GM10847 (cell line): Measurements from ENCODE around the gene PLXDC2.

Experiments used
- POLR2A ChIP-seq: IDR thresholded peaks from 2 replicates; pipeline ENCODE4 v1.6.1; 2011; ENCODE audit not compliant: insufficient read length; ENCODE audit errors: extremely low read depth

The PLXDC2 gene

GRCh38 chr10:19803676-19804075 lies 12.6 kb upstream of the PLXDC2 start:
- no peak for TF ChIP-seq POLR2A

DNA sequence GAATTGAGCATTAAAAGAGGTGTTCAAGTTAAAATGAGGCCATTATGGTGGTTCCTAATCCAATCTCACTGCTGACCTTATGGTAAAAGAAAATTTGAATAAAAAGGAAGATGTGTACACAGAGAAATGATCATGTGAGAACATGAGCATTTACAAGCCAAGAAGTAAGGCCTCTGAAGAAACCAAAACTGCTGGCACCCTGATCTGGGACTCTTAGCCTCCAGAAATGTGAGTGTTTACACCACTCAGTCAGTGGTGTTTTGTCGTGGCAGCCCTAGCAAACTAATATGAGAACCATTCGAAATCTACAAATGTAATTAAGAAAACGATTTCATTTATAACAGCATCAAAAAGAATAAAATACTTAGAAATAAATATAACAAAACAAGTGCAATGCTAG lies 6.8 kb upstream of the PLXDC2 start:
- no peak for TF ChIP-seq POLR2A

DNA sequence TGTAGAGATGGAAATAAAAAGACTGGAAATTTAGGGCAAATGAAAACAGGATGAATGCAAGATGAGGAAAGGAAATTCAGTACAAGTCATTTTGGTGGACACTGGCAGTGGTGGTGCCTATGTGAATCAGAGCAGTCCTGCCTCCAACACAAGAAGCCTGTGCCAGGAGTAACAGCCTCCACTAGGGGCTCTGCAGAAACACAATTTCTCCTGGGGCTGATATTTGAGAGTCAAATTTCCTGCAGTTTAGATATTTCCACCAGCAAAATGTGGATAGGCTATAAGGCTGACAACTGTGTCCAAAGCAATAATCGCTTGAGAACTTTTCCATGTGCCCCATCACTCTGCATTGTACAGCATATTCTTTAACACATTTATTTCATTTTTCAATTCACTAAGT lies 4.7 kb upstream of the PLXDC2 start:
- TF ChIP-seq POLR2A = no peak

DNA sequence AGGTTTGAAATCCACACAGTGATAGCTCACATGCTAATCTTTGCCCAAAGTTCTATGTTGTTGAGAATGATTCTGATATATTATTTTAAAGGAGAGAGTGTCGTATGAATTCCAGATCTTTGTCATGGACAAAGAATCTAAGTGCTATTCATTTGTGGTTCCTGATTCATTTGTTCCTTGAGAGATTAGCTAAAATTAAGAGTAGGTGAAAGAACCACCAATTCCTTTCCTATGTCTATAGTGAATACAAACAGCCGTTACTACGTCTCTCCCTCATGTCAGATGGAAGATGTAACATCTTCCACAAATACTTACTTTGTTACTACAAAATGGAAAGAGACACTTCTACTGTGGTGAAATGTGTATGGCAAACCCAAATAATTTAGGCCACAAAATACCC lies 3.3 kb upstream of the PLXDC2 start:
- no peak for TF ChIP-seq POLR2A

DNA sequence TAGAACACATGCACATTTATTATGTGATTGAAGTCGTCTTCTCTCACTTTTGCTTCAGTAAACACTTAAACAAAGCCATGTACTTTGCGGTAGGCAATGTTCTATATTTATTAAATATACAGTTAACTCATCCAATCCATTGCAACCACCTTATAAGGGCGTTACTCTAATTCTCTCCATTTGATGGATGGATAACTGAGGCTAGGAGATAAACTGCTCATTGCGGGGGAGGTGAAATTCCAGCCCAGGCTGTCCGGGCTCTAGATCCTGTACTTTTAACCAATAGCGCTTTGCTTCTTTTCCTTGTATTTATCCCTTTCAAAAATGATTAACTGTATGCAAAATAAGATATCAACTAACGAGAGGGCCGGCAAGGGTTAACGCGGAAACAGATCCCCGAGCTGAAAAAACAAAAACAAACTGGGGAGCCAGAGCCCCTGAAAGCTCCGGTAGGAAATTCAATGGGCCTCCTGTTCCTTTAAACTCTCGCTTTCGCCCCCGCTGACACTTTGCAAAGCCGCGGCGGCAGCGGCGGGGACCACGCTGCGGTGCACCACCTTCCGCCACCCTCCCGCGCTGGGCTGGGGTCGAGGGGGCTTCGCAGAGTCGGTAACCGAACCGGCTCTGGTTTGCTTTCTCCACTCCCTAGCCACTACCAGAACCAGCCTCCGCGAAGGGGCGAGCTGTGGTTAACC lies 1.0 kb upstream of the PLXDC2 start:
- TF ChIP-seq POLR2A = no peak

DNA sequence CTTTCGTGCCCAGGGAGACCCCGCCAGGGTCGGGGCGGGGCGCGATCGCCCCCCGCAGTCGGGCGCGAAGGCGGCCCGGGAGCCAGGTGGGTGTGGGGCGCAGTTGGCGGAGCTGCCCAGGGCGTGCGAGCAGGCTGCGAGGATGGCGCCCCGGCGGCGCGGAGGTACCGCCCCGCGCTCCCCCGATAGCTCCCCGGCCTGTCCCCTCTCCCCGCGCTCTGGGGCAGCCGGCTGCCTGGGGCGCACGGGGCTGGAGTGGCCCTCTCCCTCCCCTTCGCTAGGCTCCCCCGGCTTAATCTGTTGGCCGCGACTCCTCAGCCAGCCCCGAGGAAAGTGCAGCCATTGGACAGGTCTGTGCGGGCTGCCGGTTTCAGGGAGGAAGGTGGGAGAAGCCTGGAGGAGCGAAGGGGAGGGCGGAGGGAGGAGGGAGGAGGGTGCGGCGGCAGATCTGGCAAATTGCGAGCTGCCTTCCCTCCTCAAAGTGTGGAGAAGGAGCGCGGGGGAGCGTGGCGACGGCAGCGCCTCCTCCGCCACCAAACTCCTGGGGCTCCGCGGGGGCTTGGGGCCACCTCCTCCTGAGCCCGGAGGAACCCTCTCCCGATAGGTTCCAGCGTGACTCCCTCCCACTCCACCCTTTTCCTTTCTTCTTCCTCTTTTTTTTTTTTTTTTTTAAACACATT lies 361 bp upstream of the PLXDC2 start:
- TF ChIP-seq POLR2A = no peak

GRCh38 chr10:19817231-19817933 lies 1.1 kb downstream of the PLXDC2 start:
- TF ChIP-seq POLR2A = no peak

- no peak for TF ChIP-seq POLR2A
Observed at GRCh38 chr10:19818876-19819275, 2.6 kb downstream of the PLXDC2 start.

- no peak for TF ChIP-seq POLR2A
Observed at GRCh38 chr10:19819419-19820033, 3.3 kb downstream of the PLXDC2 start.

DNA sequence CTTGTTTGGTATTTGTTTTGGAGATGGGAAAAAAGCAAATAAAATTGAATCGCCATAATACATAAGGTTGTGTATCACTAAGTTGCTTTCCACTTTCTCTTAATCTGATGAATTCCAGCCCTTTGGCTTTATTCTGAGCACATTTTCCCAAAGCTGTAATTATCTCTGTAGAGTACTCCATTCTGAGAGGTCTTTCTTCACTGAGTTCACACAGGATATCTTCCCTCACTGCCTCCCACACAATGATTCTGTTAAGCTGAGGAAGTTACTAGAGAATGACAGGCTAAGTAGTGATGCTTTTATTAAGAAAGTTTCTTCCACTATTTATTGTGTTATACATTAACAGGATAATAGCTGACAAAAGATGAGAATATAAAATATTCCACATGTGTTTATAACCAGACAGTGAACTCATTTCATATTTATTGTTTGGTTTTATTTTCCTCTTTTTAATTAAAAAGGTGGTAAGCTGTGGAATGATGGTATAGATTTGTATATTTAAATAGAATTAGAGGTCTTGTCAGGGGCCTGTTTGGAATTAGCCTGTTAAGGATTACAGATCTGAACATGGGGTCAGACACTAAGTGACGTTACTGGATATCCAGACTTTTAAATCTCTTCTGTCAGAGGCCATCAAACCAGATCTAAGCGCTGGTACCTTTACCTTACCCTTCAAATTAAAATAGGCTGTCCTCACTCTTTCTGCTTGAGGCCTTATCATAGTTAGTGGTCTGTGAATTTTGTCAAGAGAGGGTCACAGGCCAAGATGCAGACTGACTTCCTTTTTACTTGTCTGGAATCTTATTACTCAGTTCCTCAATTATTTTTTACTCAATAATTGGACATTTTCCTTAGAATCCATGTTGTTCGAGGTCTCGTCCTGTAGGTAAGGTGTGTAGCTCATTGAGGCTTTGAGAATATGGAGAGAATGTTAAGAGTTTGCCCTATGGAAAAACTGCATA lies 8.4 kb downstream of the PLXDC2 start:
- TF ChIP-seq POLR2A = no peak

GRCh38 chr10:19825700-19826099 lies 9.5 kb downstream of the PLXDC2 start:
- no peak for TF ChIP-seq POLR2A

DNA sequence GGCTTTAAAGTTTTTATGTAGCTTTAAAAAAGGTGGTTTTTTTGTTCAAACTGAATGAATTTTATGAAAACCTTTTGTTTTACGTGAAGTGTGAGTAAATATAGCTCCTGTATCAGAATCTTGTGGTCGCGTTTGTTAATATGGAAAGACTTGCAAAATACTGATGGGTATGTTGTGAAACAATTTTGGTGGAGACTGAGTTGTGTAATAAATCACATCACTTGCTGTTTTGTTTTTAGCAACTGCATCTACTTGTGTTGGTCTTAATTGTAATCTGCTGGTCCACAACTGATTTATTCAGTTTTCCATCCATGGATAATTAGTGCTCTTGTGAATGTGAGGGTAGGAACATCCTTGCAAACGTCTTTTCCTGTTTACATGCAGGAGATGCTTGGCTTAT lies 10.5 kb downstream of the PLXDC2 start:
- TF ChIP-seq POLR2A = no peak

- TF ChIP-seq POLR2A = no peak
Observed at GRCh38 chr10:19828278-19829049, 12.2 kb downstream of the PLXDC2 start.

DNA sequence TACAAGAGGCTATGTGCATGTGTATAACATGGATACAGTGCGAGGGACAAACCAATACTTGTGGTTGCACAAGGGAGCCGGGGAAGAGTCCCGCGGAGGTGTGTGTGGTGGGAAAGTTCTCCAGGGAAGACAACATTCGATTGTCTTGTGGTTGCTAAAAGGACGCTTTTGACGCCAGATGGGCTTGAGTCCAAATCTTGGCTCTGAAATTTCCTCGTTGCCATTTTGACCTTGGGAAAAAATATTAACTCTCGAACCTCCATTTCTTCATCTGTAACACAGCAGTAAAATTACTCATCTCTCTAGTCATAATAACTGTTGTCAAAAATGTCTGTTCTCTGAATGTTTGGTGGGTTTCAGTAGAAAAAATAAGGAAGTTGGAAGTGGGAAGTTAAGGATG lies 16.5 kb downstream of the PLXDC2 start:
- no peak for TF ChIP-seq POLR2A

GRCh38 chr10:19833170-19833824 lies 17.1 kb downstream of the PLXDC2 start:
- TF ChIP-seq POLR2A = no peak
